H1 (cell line): ENCODE data around the gene SH2D1B. TPM values are rescaled to one million over a fixed set of nuclear protein-coding genes. Genes with fewer than 3 reads are reported as not detected.

Source experiments
- CTCF ChIA-PET: fragments of 300-600 bp; sonication (Branson Sonifier 250); formaldehyde crosslinking; loops from one replicate; lab custom pipeline; 2021; ENCODE audit not compliant: partially characterized antibody; lab: Charles Lee
- POLR2A ChIA-PET: fragments of 300-600 bp; sonication (Branson Sonifier 250); formaldehyde crosslinking; loops from one replicate; lab custom pipeline; 2021; ENCODE audit warnings: inconsistent platforms; ENCODE audit not compliant: partially characterized antibody; lab: Charles Lee
- DNase-seq, 2 experiments: peaks; one replicate each; pipeline versions ENCODE4 v3.0.0 to v3.0.0-alpha.2; 2010 to 2022; ENCODE audit warnings: low spot score in 2 of 2, low read depth in 1 of 2, mixed read lengths in 1 of 2
- FAIRE-seq: peaks from 2 replicates; lab custom pipeline; 2011; peaks lifted over from hg19 to GRCh38; lab: Jason Lieb, UNC
- H2AFZ ChIP-seq: 2 replicates; pipeline ENCODE4 v1.8.1; 2012; ENCODE audit warnings: low read length, inconsistent platforms
- H2AK5ac ChIP-seq: 2 replicates; pipeline ENCODE4 v1.6.1; 2013; ENCODE audit warnings: low read depth, low read length
- H2BK120ac ChIP-seq: replicated peaks from 2 replicates; pipeline ENCODE3; 2013; ENCODE audit warnings: low read depth, low read length, inconsistent platforms
- H2BK12ac ChIP-seq: 2 replicates; pipeline ENCODE4 v1.6.1; 2013; ENCODE audit warnings: low read depth, low read length
- H2BK15ac ChIP-seq: 2 replicates; pipeline ENCODE4 v1.6.1; 2013; ENCODE audit warnings: low read length
- H2BK20ac ChIP-seq: 2 replicates; pipeline ENCODE4 v1.6.1; 2013; ENCODE audit warnings: low read length
- H2BK5ac ChIP-seq: 2 replicates; pipeline ENCODE4 v1.6.1; 2013; ENCODE audit warnings: low read depth, low read length
- H3K14ac ChIP-seq: 2 replicates; pipeline ENCODE4 v1.6.1; 2013; ENCODE audit warnings: inconsistent platforms; ENCODE audit not compliant: insufficient read length
- H3K18ac ChIP-seq: 2 replicates; pipeline ENCODE4 v1.6.1; 2013; ENCODE audit warnings: low read length; ENCODE audit errors: extremely low read depth
- H3K23ac ChIP-seq: 2 replicates; pipeline ENCODE4 v1.6.1; 2013; ENCODE audit warnings: inconsistent platforms; ENCODE audit not compliant: insufficient read length
- H3K23me2 ChIP-seq: 2 replicates; pipeline ENCODE4 v1.6.1; 2013; ENCODE audit warnings: low read depth, low read length
- H3K27ac ChIP-seq: 2 replicates; pipeline ENCODE4 v1.6.1; 2011; ENCODE audit warnings: low read depth, low read length, inconsistent platforms
- H3K27me3 ChIP-seq, 4 experiments: replicated peaks in 1 of 4; 1 replicate in 1 of 4; 2 replicates in 3 of 4; pipeline versions ENCODE4 v1.6.1 to v1.8.1; 2011 to 2013; ENCODE audit warnings: low read length in 3 of 4, mild to moderate bottlenecking in 3 of 4, inconsistent platforms in 2 of 4, mixed read lengths in 2 of 4, moderate library complexity in 1 of 4; ENCODE audit not compliant: control insufficient read depth in 3 of 4, insufficient read depth in 3 of 4; ENCODE audit errors: extremely low read depth in 1 of 4
- H3K36me3 ChIP-seq, 4 experiments: 2 replicates each; pipeline versions ENCODE4 v1.6.1 to v1.8.1; 2011 to 2013; ENCODE audit warnings: mild to moderate bottlenecking in 4 of 4, low read length in 3 of 4, moderate library complexity in 2 of 4, control low read depth in 1 of 4, inconsistent platforms in 1 of 4; ENCODE audit not compliant: insufficient read depth in 4 of 4, control insufficient read depth in 2 of 4
- H3K4ac ChIP-seq: replicated peaks from 2 replicates; pipeline ENCODE3; 2013; ENCODE audit warnings: low read length, low read depth, mixed read lengths, inconsistent platforms; ENCODE audit not compliant: insufficient read length
- H3K4me1 ChIP-seq, 4 experiments: replicated peaks in 1 of 4; 1 replicate in 1 of 4; 2 replicates in 3 of 4; pipeline versions ENCODE4 v1.6.1 to v1.8.1; 2011 to 2013; ENCODE audit warnings: low read length in 3 of 4, inconsistent platforms in 2 of 4, mixed read lengths in 1 of 4; ENCODE audit not compliant: insufficient read depth in 4 of 4, control insufficient read depth in 3 of 4
- H3K4me2 ChIP-seq, 2 experiments: 2 replicates each; pipeline versions ENCODE4 v1.6.1 to v1.8.1; 2011 to 2013; ENCODE audit warnings: low read depth in 2 of 2, low read length in 2 of 2, control low read depth in 1 of 2, inconsistent platforms in 1 of 2, mild to moderate bottlenecking in 1 of 2; ENCODE audit not compliant: insufficient read depth in 1 of 2
- H3K4me3 ChIP-seq, 4 experiments: fragments of 200-600, 300-600 bp in 1 of 4; sonication (generic), shearing (Covaris generic), sonication (Bioruptor Twin) in 1 of 4; 2 replicates each; pipeline versions ENCODE4 v1.5.1 to v1.8.1; 2011 to 2016; ENCODE audit warnings: low read length in 4 of 4, low read depth in 3 of 4, control low read depth in 2 of 4, inconsistent platforms in 2 of 4, mild to moderate bottlenecking in 2 of 4, mixed read lengths in 1 of 4, moderate library complexity in 1 of 4; ENCODE audit not compliant: insufficient read depth in 2 of 4; ENCODE audit errors: extremely low read depth in 1 of 4
- H3K56ac ChIP-seq: replicated peaks from 2 replicates; pipeline ENCODE3; 2013; ENCODE audit warnings: low read depth, mild to moderate bottlenecking, mixed read lengths, low read length, inconsistent platforms; ENCODE audit not compliant: insufficient read length
- H3K79me1 ChIP-seq: 2 replicates; pipeline ENCODE4 v1.6.1; 2013; ENCODE audit warnings: low read depth, low read length, control low read depth
- H3K79me2 ChIP-seq, 2 experiments: 2 replicates each; pipeline versions ENCODE4 v1.6.1 to v1.8.1; 2012 to 2013; ENCODE audit warnings: low read length in 2 of 2, mild to moderate bottlenecking in 2 of 2, inconsistent platforms in 1 of 2; ENCODE audit not compliant: insufficient read depth in 2 of 2, control insufficient read depth in 1 of 2
- H3K9ac ChIP-seq, 4 experiments: replicated peaks in 1 of 4; 1 replicate in 1 of 4; 2 replicates in 3 of 4; pipeline versions ENCODE4 v1.6.1 to v1.8.1; 2011 to 2013; ENCODE audit warnings: low read depth in 3 of 4, low read length in 3 of 4, control low read depth in 2 of 4, mild to moderate bottlenecking in 2 of 4, moderate library complexity in 2 of 4, inconsistent platforms in 1 of 4; ENCODE audit errors: extremely low read depth in 1 of 4
- H3K9me3 ChIP-seq, 2 experiments: 2 replicates each; pipeline versions ENCODE4 v1.6.1 to v1.8.1; 2012 to 2013; ENCODE audit warnings: mild to moderate bottlenecking in 2 of 2, moderate library complexity in 2 of 2, control low read depth in 1 of 2, inconsistent platforms in 1 of 2, low read depth in 1 of 2, low read length in 1 of 2, mixed read lengths in 1 of 2; ENCODE audit not compliant: insufficient read depth in 2 of 2
- H4K20me1 ChIP-seq, 2 experiments: replicated peaks in 1 of 2; 2 replicates each; pipeline versions ENCODE3 to v1.8.1; 2011 to 2013; ENCODE audit warnings: inconsistent platforms in 2 of 2, low read length in 2 of 2, mild to moderate bottlenecking in 1 of 2; ENCODE audit not compliant: insufficient read depth in 2 of 2, control insufficient read depth in 1 of 2
- H4K5ac ChIP-seq: 2 replicates; pipeline ENCODE4 v1.6.1; 2013; ENCODE audit warnings: low read length, low read depth, mixed read lengths, inconsistent platforms; ENCODE audit not compliant: insufficient read length
- H4K8ac ChIP-seq: 2 replicates; pipeline ENCODE4 v1.8.0; 2013; ENCODE audit warnings: mild to moderate bottlenecking, moderate library complexity, low read length, inconsistent platforms; ENCODE audit not compliant: insufficient read depth; ENCODE audit errors: extremely low read depth
- H4K91ac ChIP-seq: replicated peaks from 2 replicates; pipeline ENCODE3; 2013; ENCODE audit warnings: low read length, mixed read lengths, inconsistent platforms; ENCODE audit not compliant: insufficient read length
- CHD2 ChIP-seq: IDR thresholded peaks from 2 replicates; pipeline ENCODE4 v1.6.1; 2012; ENCODE audit warnings: low read length, improper control_type of control experiment
- EGR1 ChIP-seq: IDR thresholded peaks from 2 replicates; pipeline ENCODE4 v1.6.1; 2011; ENCODE audit warnings: low read depth, low read length, borderline replicate concordance
- GTF2F1 ChIP-seq: IDR thresholded peaks from 2 replicates; pipeline ENCODE4 v1.6.1; 2012; ENCODE audit warnings: low read depth, low read length, improper control_type of control experiment, borderline replicate concordance
- JUN ChIP-seq: IDR thresholded peaks from 2 replicates; pipeline ENCODE4 v1.6.1; 2011; ENCODE audit warnings: low read depth, mild to moderate bottlenecking, improper control_type of control experiment, low read length
- KDM4A ChIP-seq: IDR thresholded peaks from one replicate; pipeline ENCODE4 v1.7.1; 2012; ENCODE audit warnings: low read depth, mild to moderate bottlenecking, moderate library complexity, low read length, inconsistent platforms; ENCODE audit not compliant: severe bottlenecking
- POU5F1 ChIP-seq: IDR thresholded peaks from 2 replicates; pipeline ENCODE4 v1.6.1; 2011; ENCODE audit warnings: low read depth, mild to moderate bottlenecking, low read length, moderate library complexity
- RFX5 ChIP-seq: IDR thresholded peaks from 2 replicates; pipeline ENCODE4 v1.6.1; 2011; ENCODE audit warnings: low read depth, low read length, improper control_type of control experiment, borderline replicate concordance
- SUZ12 ChIP-seq: fragments of 200-600 bp; sonication (generic); IDR thresholded peaks from 2 replicates; pipeline ENCODE4 v1.6.1; 2012; ENCODE audit warnings: mild to moderate bottlenecking, inconsistent platforms, low read length, moderate library complexity, mixed read lengths
- ZNF274 ChIP-seq: IDR thresholded peaks from 2 replicates; pipeline ENCODE4 v1.7.0; 2012; ENCODE audit warnings: low read length, borderline replicate concordance; ENCODE audit errors: extremely low read depth
- WGBS, 2 experiments: shearing (Covaris generic) in 1 of 2; methylation state at CpG; one replicate each; pipeline versions ENCODE4 v1.1.6 to v1.1.7; 2013 to 2015; ENCODE audit warnings: low lambda C conversion rate in 2 of 2, mixed read lengths in 2 of 2, inconsistent platforms in 1 of 2, low coverage in 1 of 2, missing lambda C conversion rate in 1 of 2; ENCODE audit not compliant: insufficient replicate concordance in 2 of 2, insufficient coverage in 1 of 2, insufficient read length in 1 of 2; ENCODE audit errors: extremely low coverage in 1 of 2, missing lambda C conversion rate in 1 of 2; 5-methylcytosine and 5-hydroxymethylcytosine counted together
- polyA plus RNA-seq, 7 experiments: library from polyadenylated mRNA; depleted of rRNA in 3 of 7; stranded (reverse) in 5 of 7; unstranded in 2 of 7; fragments of >200 nt in 5 of 7; fragments of 200-250 nt in 2 of 7; gene quantifications; 1 replicate in 5 of 7; 2 replicates in 1 of 7; 4 replicates in 1 of 7; pipeline versions ENCODE4 v1.2.1 to v1.2.3, GENCODE V29; 2011 to 2013; ENCODE audit warnings: missing spikeins in 2 of 7, mixed read lengths in 2 of 7
- total RNA-seq: library from RNA; stranded (reverse); fragmentation: NEBNext Ultra II Directional; extraction: Animal tissue kit (Norgen Biotek cat#: 25700); gene quantifications from 2 replicates; pipeline ENCODE4 v1.2.1, GENCODE V29; 2021
- TF ChIP-seq, protein P1 (sequence below): IDR thresholded peaks from 2 replicates; pipeline ENCODE4 v1.6.1; 2012; ENCODE audit warnings: inconsistent platforms
- TF ChIP-seq, protein P2 (sequence below), 3 experiments: IDR thresholded peaks; 1 replicate in 2 of 3; 2 replicates in 1 of 3; pipeline versions ENCODE4 v1.5.1 to v1.6.1; 2011; ENCODE audit warnings: low read length in 3 of 3, mild to moderate bottlenecking in 3 of 3, inconsistent platforms in 2 of 3, low read depth in 1 of 3, moderate library complexity in 1 of 3; ENCODE audit not compliant: insufficient read depth in 1 of 3; ENCODE audit errors: control extremely low read depth in 1 of 3

The SH2D1B gene
- total and polyA plus RNA-seq, 2 of the 8 experiments (the other 6 are each of a cell fraction or from before 2014, with no cell fraction given) = not detected

DNA sequence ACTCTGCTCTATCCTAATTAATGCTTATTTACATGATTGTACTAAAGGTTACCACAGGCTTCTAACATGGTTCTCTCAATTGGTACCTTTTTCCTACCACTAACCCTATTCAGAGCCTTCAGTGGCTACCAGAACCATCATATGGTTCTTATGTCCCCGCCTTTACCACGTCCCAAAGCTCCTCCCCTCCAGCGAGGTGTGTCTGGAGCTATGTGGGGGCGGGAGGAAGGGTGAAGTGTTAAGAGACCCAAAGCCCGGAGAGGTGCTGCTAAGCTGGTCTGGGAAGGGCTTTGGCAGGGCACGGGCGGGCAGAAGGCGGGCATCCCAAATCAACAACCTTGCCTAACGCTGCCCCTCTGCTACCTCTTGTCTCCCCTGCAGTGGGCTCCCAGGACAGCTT lies 45.3 kb downstream of the SH2D1B start:
- no peak overlapping the region for H3K56ac ChIP-seq
- no peak overlapping the region for H2BK20ac ChIP-seq
- H3K79me1 ChIP-seq = no peaks in the 10 kb centered on the region
- H2BK120ac ChIP-seq = no peak overlapping the region
- H2AK5ac ChIP-seq = no peak overlapping the region
- no peak for DNase-seq
- H3K9me3 ChIP-seq = no peaks in the 10 kb centered on the region
- H3K14ac ChIP-seq = no peak overlapping the region
- no peak overlapping the region for H2BK5ac ChIP-seq
- no peak overlapping the region for H3K18ac ChIP-seq
- H3K4me2 ChIP-seq = no peak overlapping the region
- no peak overlapping the region for H4K91ac ChIP-seq
- no peak overlapping the region for H3K9ac ChIP-seq
- H4K8ac ChIP-seq = peak overlapping the region; percentile 48
- no peak overlapping the region for H3K4me3 ChIP-seq
- H2AFZ ChIP-seq = no peak overlapping the region
- H4K20me1 ChIP-seq = peaks cover 0 to 2% of the 10 kb centered on the region in 2 experiments
- no peaks in the 10 kb centered on the region for H3K4me1 ChIP-seq
- H3K36me3 ChIP-seq = peaks cover 0 to 6% (median 1%) of the 10 kb centered on the region in 4 experiments; a peak in 1 of 8 replicates
- FAIRE-seq = no peak
- no peak overlapping the region for H2BK12ac ChIP-seq
- no peak overlapping the region for H3K23ac ChIP-seq
- 85% methylated on average over 9 of the region's 9 CpGs; no CpG with 5 or more reads in 1 of the 2 experiments for WGBS, 2 experiments
- ChIA-PET POLR2A (interaction anchor here (1.4 kb wide), 1 partner anchor 9 kb away, joined by 4 read pairs; the partner anchor contains the start of gene SPATA46), CTCF (interaction anchor here (0.6 to 4.1 kb wide), 6 partner anchors 10 to 139 kb away, joined by 3 to 31 read pairs (median 4); partner anchors contain the start of gene C1orf226)
- H3K4ac ChIP-seq = no peak overlapping the region
- no peaks in the 10 kb centered on the region for H3K23me2 ChIP-seq
- H2BK15ac ChIP-seq = no peak overlapping the region
- H3K27ac ChIP-seq = no peak overlapping the region
- no peaks in the 10 kb centered on the region for H3K27me3 ChIP-seq
- no peaks in the 10 kb centered on the region for H3K79me2 ChIP-seq
- no peak overlapping the region for H4K5ac ChIP-seq
- TF ChIP-seq SUZ12 = no peak
- TF ChIP-seq ZNF274 = no peak
- TF ChIP-seq EGR1 = no peak
- TF ChIP-seq, protein P1, sequence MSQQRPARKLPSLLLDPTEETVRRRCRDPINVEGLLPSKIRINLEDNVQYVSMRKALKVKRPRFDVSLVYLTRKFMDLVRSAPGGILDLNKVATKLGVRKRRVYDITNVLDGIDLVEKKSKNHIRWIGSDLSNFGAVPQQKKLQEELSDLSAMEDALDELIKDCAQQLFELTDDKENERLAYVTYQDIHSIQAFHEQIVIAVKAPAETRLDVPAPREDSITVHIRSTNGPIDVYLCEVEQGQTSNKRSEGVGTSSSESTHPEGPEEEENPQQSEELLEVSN = no peak
- TF ChIP-seq POU5F1 = no peak
- no peak for TF ChIP-seq RFX5
- TF ChIP-seq, protein P2, sequence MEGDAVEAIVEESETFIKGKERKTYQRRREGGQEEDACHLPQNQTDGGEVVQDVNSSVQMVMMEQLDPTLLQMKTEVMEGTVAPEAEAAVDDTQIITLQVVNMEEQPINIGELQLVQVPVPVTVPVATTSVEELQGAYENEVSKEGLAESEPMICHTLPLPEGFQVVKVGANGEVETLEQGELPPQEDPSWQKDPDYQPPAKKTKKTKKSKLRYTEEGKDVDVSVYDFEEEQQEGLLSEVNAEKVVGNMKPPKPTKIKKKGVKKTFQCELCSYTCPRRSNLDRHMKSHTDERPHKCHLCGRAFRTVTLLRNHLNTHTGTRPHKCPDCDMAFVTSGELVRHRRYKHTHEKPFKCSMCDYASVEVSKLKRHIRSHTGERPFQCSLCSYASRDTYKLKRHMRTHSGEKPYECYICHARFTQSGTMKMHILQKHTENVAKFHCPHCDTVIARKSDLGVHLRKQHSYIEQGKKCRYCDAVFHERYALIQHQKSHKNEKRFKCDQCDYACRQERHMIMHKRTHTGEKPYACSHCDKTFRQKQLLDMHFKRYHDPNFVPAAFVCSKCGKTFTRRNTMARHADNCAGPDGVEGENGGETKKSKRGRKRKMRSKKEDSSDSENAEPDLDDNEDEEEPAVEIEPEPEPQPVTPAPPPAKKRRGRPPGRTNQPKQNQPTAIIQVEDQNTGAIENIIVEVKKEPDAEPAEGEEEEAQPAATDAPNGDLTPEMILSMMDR (IDR thresholded peaks at IDR 0.05; ENCODE audit: control extremely low read depth in 1 of 3, insufficient read depth in 1 of 3, low read depth in 1 of 3, low read length in 3 of 3) = no peak
- TF ChIP-seq JUN = no peak
- no peak for TF ChIP-seq GTF2F1
- no peak for TF ChIP-seq CHD2
- TF ChIP-seq KDM4A = no peak
